PC-9 (cell line): ENCODE results near the gene ADTRP. TPM values are rescaled to one million over a fixed set of nuclear protein-coding genes. Genes with fewer than 3 reads are reported as not detected.

Experiments
- BruUV-seq: library from RNA; stranded (reverse); fragments of 400-500 nt; replicated peaks from 2 replicates; lab custom pipeline; 2021; lab: Mats Ljungman, UMichigan
- CTCF ChIA-PET: fragments of 300-600 bp; sonication (Branson Sonifier 250); formaldehyde crosslinking; loops from one replicate; lab custom pipeline; 2022; ENCODE audit warnings: antibody characterized with exemption; lab: Charles Lee
- POLR2A ChIA-PET: fragments of 300-600 bp; sonication (Branson Sonifier 250); formaldehyde crosslinking; loops from one replicate; lab custom pipeline; 2022; ENCODE audit warnings: antibody characterized with exemption; ENCODE audit not compliant: unreplicated experiment; lab: Charles Lee
- DNase-seq, 2 experiments: peaks; one replicate each; pipeline versions ENCODE4 v3.0.0 to v3.0.0-alpha.2; 2015 to 2022; ENCODE audit warnings: mixed read lengths in 1 of 2
- H2AFZ ChIP-seq: fragments of 200-600 bp; sonication (generic); 2 replicates; pipeline ENCODE4 v1.8.1; 2017; ENCODE audit warnings: antibody characterized with exemption
- H3F3A ChIP-seq: fragments of 200-600 bp; sonication (generic); 2 replicates; pipeline ENCODE4 v1.8.1; 2017; ENCODE audit warnings: antibody characterized with exemption, mild to moderate bottlenecking, low read depth; ENCODE audit not compliant: insufficient read depth
- H3K27ac ChIP-seq: fragments of 200-600 bp; sonication (generic); 2 replicates; pipeline ENCODE4 v1.6.1; 2016; ENCODE audit warnings: mixed run types
- H3K27me3 ChIP-seq: fragments of 200-600 bp; sonication (generic); 2 replicates; pipeline ENCODE4 v1.6.1; 2016; ENCODE audit warnings: low read depth, mixed run types; ENCODE audit not compliant: insufficient read depth
- H3K36me3 ChIP-seq: fragments of 200-600 bp; sonication (generic); 2 replicates; pipeline ENCODE4 v1.6.1; 2016; ENCODE audit warnings: low read depth, mixed run types
- H3K4me1 ChIP-seq: fragments of 200-600 bp; sonication (generic); replicated peaks from 2 replicates; pipeline ENCODE4 v1.6.1; 2016; ENCODE audit warnings: mixed run types; ENCODE audit not compliant: insufficient read depth
- H3K4me2 ChIP-seq: fragments of 200-600 bp; sonication (generic); 2 replicates; pipeline ENCODE4 v1.6.1; 2017; ENCODE audit warnings: mixed run types
- H3K4me3 ChIP-seq: fragments of 200-600 bp; sonication (generic); 2 replicates; pipeline ENCODE4 v1.6.1; 2016; ENCODE audit warnings: mixed run types
- H3K79me2 ChIP-seq: fragments of 200-600 bp; sonication (generic); 2 replicates; pipeline ENCODE4 v1.6.1; 2017; ENCODE audit warnings: low read depth, mixed run types
- H3K9me2 ChIP-seq: fragments of 200-600 bp; sonication (generic); 2 replicates; pipeline ENCODE4 v1.8.1; 2017; ENCODE audit warnings: mild to moderate bottlenecking; ENCODE audit not compliant: insufficient read depth
- H3K9me3 ChIP-seq: fragments of 200-600 bp; sonication (generic); 2 replicates; pipeline ENCODE4 v1.8.1; 2016; ENCODE audit warnings: low read depth; ENCODE audit not compliant: insufficient read depth
- H4K20me1 ChIP-seq: fragments of 200-600 bp; sonication (generic); 2 replicates; pipeline ENCODE4 v1.8.1; 2017; ENCODE audit not compliant: insufficient read depth
- CTCF ChIP-seq: fragments of 200-600 bp; sonication (generic); conservative IDR thresholded peaks from 2 replicates; pipeline ENCODE4 v1.6.1; 2017; ENCODE audit warnings: mixed run types, antibody characterized with exemption, mild to moderate bottlenecking, moderate library complexity
- EZH2 ChIP-seq: fragments of 200-600 bp; sonication (generic); IDR thresholded peaks from 2 replicates; pipeline ENCODE4 v1.8.0; 2017; ENCODE audit warnings: antibody characterized with exemption, low read depth
- intact Hi-C: fragments of 100-400 bp; cut with micrococcal nuclease; formaldehyde crosslinking; loops from one replicate; pipeline ENCODE4 v1.10.0; 2022; ENCODE audit not compliant: unreplicated experiment
- total RNA-seq: library from RNA; stranded (reverse); gene quantifications from 2 replicates; pipeline ENCODE4 v1.2.3, GENCODE V29; 2021

Gene ADTRP
- total RNA-seq, 1 experiment from 2014 or later = 4.1 TPM

DNA sequence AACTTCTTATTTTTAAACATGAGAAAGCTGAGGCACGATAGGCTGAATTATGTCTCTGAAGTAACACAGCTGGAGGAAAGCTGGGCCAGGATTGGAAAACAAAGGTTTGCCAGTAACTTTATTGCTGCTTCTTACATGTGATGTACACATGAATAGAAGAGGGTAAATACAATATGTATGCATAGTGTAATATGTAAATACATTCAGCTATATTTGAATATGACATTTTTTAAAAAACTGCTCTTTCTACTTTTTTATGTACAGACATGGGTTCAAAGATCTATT lies 90.2 kb downstream of the ADTRP start:
- no TSS peak for BruUV-seq
- Histone ChIP-seq H3K27ac (no peak overlapping the region), H3K9me2 (no peaks in the 10 kb centered on the region), H3F3A (peaks cover 27% of the 10 kb centered on the region), H3K4me1 (peaks cover 30% of the 10 kb centered on the region), H2AFZ (no peak overlapping the region), H3K4me2 (no peak overlapping the region), H3K9me3 (peaks cover 6% of the 10 kb centered on the region), H3K27me3 (no peaks in the 10 kb centered on the region), H3K4me3 (no peak overlapping the region), H4K20me1 (no peaks in the 10 kb centered on the region), H3K79me2 (no peaks in the 10 kb centered on the region), H3K36me3 (no peaks in the 10 kb centered on the region)
- ChIA-PET CTCF (no interaction called here), POLR2A (interaction anchor here (0.7 kb wide), 1 partner anchor 1270 kb away, joined by 5 read pairs; no protein-coding TSS in a partner anchor)
- intact Hi-C loops = no loop called here
- DNase-seq = no peak
- TF ChIP-seq CTCF = no peak
- no peak for TF ChIP-seq EZH2

- no peaks in the 10 kb centered on the region for H3K79me2 ChIP-seq
- H3K9me3 ChIP-seq = peaks cover 13% of the 10 kb centered on the region
- POLR2A ChIA-PET = interaction anchor here (0.5 to 0.6 kb wide), 2 partner anchors 46 to 143 kb away, joined by 3 read pairs; no protein-coding TSS in a partner anchor
- CTCF ChIA-PET = no interaction called here
- H3K4me2 ChIP-seq = peak overlapping the region; percentile 66
- peak overlapping the region; percentile 87 for H3K27ac ChIP-seq
- H3K4me3 ChIP-seq = peak overlapping the region; percentile 34; the same call in 1 of the 2 replicates
- intact Hi-C loops = loop anchor here (1.0 kb wide), 4 partner anchors 30 to 326 kb away; no protein-coding TSS in a partner anchor
- H3K27me3 ChIP-seq = no peaks in the 10 kb centered on the region
- TSS peak; percentile 91 for BruUV-seq
- peak overlapping the region; percentile 5; the same call in 1 of the 2 replicates for H2AFZ ChIP-seq
- peaks cover 27% of the 10 kb centered on the region for H3F3A ChIP-seq
- no peaks in the 10 kb centered on the region for H3K36me3 ChIP-seq
- H3K4me1 ChIP-seq = peaks cover 30% of the 10 kb centered on the region
- H4K20me1 ChIP-seq = no peaks in the 10 kb centered on the region
- no peak for TF ChIP-seq EZH2
- no peak for TF ChIP-seq CTCF
- peak; percentile 63 to 98 for DNase-seq
- no peaks in the 10 kb centered on the region for H3K9me2 ChIP-seq
These were observed 93.0 kb downstream of the ADTRP start for GRCh38 chr6:11685481-11686093.

DNA sequence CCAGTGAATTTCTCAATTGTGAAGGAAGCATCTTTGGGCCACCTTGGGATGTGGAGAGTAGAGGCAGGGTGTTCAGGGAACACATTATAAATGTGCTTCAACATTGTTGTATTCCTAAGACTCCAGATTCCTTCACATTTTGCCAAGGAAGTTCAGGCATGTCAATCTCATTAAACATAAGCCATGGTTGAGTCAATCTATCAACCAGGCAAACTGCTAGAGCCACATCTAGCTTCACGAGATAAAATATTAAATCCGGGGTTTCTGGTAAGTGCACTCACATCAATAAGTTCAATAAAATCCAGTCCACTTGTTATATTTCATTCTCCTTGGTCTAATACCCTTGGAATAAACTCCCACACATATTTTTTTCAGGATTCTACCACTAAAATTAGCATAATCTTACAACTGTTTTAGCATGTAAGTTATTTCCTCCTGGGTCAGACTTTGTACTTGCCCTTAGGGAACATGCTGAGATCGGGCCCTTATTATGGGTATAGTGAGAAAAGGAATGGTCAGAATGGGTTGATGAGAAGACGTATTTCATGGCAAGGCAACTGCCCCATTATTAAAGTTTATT lies 93.6 kb downstream of the ADTRP start:
- no peaks in the 10 kb centered on the region for H3K9me2 ChIP-seq
- H3K4me2 ChIP-seq = peak overlapping the region; percentile 66
- H3K4me1 ChIP-seq = peaks cover 30% of the 10 kb centered on the region
- intact Hi-C loops = loop anchor here (1.0 kb wide), 4 partner anchors 30 to 326 kb away; no protein-coding TSS in a partner anchor
- no TSS peak for BruUV-seq
- ChIA-PET POLR2A (no interaction called here), CTCF (no interaction called here)
- peaks cover 27% of the 10 kb centered on the region for H3F3A ChIP-seq
- no peaks in the 10 kb centered on the region for H3K36me3 ChIP-seq
- no peak overlapping the region for H3K4me3 ChIP-seq
- no peaks in the 10 kb centered on the region for H3K79me2 ChIP-seq
- TF ChIP-seq CTCF (no peak), EZH2 (no peak)
- H3K27me3 ChIP-seq = no peaks in the 10 kb centered on the region
- no peaks in the 10 kb centered on the region for H4K20me1 ChIP-seq
- H2AFZ ChIP-seq = no peak overlapping the region
- H3K27ac ChIP-seq = peak overlapping the region; percentile 87
- H3K9me3 ChIP-seq = peaks cover 18% of the 10 kb centered on the region
- DNase-seq = no peak
